ENCODE measurements around the gene USP30.
"Not testable (repeated sequence)": the region's sequence is repeated elsewhere in the genome, so short reads cannot be mapped to it uniquely, and the experiment has no call there.

USP30 gene

DNA sequence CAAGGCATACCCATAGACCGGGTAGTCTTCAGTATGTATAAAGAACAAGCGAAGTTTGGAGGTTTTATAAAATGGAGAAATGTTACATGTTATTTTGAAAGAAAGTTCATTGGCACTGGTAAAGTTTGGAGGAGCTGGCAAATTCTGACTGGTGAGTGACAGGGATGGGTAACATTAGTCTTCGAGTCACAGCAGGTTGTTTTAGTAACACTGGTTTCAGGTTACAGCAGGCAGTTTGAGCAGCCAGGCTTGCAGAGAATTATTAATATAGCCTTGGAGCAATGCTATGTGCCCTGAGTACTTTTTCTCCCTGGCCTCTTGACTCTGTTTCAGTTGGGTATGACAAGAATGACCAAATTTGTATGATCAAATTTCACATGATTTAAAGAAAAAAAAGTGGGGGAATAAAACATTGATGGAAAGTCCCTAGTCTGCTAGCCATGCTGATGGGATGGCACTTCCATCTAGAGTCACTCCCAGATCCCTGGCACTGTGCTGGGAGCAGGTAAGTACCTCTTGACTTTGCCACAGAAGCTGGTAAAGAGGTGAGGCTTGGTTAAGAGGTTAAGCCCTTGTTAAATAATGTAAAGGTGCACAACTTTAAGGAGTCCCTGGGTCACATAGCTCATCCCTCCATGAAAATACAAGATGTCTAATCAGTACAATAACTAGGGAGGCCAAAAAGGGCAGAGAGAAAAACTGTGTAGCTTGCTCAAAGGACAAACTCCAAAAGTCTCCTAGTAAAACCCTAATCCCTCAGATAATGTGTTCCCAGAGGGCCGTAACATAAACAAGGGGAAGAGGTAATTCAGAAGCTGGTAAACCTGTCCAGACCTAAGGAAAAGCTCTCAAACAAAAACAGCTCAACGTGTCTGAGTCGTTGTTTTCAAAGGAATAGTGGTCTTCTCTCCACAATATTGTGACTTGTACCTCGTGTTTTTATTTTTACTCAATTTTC is 18.9 kb upstream of the USP30 start:
- Histone ChIP-seq H3K36me3 (ENCODE audit: insufficient read depth) (no peaks in the 10 kb centered on the region), H3K27ac (no peak overlapping the region), H3K4me1 (ENCODE audit: low read depth, poor library complexity, severe bottlenecking) (no peaks in the 10 kb centered on the region), H2AFZ (ENCODE audit: low read depth) (no peak overlapping the region), H3K4me3 (IDR thresholded peaks at IDR 0.05; ENCODE audit: insufficient read depth, low read depth, low read length) (no peak overlapping the region), H3K79me2 (ENCODE audit: insufficient read depth, low read depth) (no peaks in the 10 kb centered on the region), H4K20me1 (ENCODE audit: insufficient read depth) (no peaks in the 10 kb centered on the region), H3K4me2 (no peak overlapping the region), H3K27me3 (ENCODE audit: insufficient read depth, low read depth) (no peaks in the 10 kb centered on the region), H3K9ac (no peak overlapping the region)
- TF ChIP-seq, protein P1, sequence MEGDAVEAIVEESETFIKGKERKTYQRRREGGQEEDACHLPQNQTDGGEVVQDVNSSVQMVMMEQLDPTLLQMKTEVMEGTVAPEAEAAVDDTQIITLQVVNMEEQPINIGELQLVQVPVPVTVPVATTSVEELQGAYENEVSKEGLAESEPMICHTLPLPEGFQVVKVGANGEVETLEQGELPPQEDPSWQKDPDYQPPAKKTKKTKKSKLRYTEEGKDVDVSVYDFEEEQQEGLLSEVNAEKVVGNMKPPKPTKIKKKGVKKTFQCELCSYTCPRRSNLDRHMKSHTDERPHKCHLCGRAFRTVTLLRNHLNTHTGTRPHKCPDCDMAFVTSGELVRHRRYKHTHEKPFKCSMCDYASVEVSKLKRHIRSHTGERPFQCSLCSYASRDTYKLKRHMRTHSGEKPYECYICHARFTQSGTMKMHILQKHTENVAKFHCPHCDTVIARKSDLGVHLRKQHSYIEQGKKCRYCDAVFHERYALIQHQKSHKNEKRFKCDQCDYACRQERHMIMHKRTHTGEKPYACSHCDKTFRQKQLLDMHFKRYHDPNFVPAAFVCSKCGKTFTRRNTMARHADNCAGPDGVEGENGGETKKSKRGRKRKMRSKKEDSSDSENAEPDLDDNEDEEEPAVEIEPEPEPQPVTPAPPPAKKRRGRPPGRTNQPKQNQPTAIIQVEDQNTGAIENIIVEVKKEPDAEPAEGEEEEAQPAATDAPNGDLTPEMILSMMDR (conservative IDR thresholded peaks at IDR 0.05; ENCODE audit: low read depth, low read length) = no peak

DNA sequence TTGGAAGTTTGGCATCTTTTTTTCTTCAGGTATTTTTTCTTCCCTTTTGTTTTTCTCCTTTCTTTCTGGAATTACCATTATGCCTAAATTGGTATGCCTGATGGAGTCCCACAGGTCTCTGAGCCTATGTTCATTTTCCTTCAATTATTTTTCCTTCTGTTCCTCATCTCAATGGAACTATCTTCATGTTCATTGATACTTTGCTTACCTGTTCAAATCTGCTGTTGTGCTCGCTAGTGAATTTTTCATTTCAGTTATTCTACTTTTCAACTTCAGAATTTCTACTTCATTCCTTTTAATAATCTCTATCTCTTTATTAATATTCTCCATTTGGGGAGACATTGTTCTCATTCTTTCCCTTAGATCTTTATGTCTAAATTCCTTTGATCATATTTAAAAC is 15.4 kb upstream of the USP30 start:
- Histone ChIP-seq H3K9ac (no peak overlapping the region), H3K36me3 (ENCODE audit: insufficient read depth) (no peaks in the 10 kb centered on the region), H3K27ac (no peak overlapping the region), H3K4me2 (no peak overlapping the region), H2AFZ (ENCODE audit: low read depth) (no peak overlapping the region), H3K4me3 (IDR thresholded peaks at IDR 0.05; ENCODE audit: insufficient read depth, low read depth, low read length) (no peak overlapping the region), H4K20me1 (ENCODE audit: insufficient read depth) (no peaks in the 10 kb centered on the region), H3K4me1 (ENCODE audit: low read depth, poor library complexity, severe bottlenecking) (no peaks in the 10 kb centered on the region), H3K79me2 (ENCODE audit: insufficient read depth, low read depth) (no peaks in the 10 kb centered on the region), H3K27me3 (ENCODE audit: insufficient read depth, low read depth) (no peaks in the 10 kb centered on the region)
- TF ChIP-seq, protein P1 (conservative IDR thresholded peaks at IDR 0.05; ENCODE audit: low read depth, low read length) = no peak

DNA sequence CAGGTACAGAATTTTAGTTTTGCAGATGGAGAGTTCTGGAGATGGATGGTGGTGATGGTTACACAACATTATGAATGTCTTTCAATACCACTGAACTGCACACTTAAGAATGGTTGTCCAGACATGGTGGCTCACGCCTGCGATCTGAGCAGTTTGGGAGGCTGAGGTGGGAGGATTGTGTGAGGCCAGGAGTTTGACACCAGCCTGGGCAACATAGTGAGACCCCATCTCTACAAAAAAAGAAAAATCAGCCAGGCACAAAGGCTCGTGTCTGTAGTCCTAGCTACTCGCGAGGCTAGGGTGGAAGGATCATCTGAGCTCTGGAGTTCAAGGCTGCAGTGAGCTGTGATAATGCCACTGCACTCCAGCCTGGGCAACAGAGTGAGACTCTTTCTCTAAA is 8.1 kb upstream of the USP30 start:
- Histone ChIP-seq H3K27ac (no peak overlapping the region), H3K36me3 (ENCODE audit: insufficient read depth) (no peaks in the 10 kb centered on the region), H2AFZ (ENCODE audit: low read depth) (no peak overlapping the region), H3K79me2 (ENCODE audit: insufficient read depth, low read depth) (no peaks in the 10 kb centered on the region), H3K4me2 (no peak overlapping the region), H4K20me1 (ENCODE audit: insufficient read depth) (no peaks in the 10 kb centered on the region), H3K4me1 (ENCODE audit: low read depth, poor library complexity, severe bottlenecking) (no peaks in the 10 kb centered on the region), H3K4me3 (IDR thresholded peaks at IDR 0.05; ENCODE audit: insufficient read depth, low read depth, low read length) (no peak overlapping the region), H3K9ac (no peak overlapping the region), H3K27me3 (ENCODE audit: insufficient read depth, low read depth) (no peaks in the 10 kb centered on the region)
- TF ChIP-seq, protein P1 (conservative IDR thresholded peaks at IDR 0.05; ENCODE audit: low read depth, low read length) = no peak

DNA sequence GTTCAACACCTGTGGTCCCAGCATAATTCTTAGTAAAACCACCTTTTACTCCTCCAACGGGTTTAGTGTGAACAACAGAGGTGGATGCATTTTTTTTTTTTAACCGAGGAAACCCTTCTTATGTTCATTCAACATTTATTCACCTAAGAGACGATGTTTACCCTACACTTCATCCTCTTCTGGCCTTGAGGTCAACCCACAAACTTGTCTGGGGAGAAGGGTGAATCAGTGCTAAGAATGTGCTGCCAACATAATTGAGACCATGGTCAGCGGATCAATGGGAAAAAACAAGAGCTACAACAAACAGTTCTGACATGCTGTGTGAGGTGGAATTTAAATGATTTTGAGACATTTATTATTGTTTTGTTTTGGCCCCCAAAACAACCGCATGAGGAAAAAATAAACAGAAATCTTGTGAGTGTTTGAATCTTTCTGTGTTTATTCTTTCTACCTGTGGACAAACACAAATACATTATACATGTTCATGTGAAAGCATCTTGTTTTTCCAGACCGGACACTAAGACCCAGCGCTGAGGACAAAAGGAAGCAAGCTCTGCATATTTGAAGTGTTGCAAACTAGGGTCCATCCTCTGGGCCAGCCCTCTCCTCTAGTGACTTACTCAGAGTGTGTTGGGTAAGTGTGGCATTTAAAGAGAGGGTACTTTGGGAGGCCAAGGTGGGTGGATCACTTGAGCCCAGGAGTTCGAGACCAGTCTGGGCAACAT is 5.1 kb upstream of the USP30 start:
- TF ChIP-seq, protein P1 (conservative IDR thresholded peaks at IDR 0.05; ENCODE audit: low read depth, low read length) = no peak
- Histone ChIP-seq H3K27ac (no peak overlapping the region), H2AFZ (ENCODE audit: low read depth) (no peak overlapping the region), H3K9ac (no peak overlapping the region), H3K4me2 (no peak overlapping the region), H3K4me3 (IDR thresholded peaks at IDR 0.05; ENCODE audit: insufficient read depth, low read depth, low read length) (no peak overlapping the region), H4K20me1 (ENCODE audit: insufficient read depth) (no peaks in the 10 kb centered on the region), H3K4me1 (ENCODE audit: low read depth, poor library complexity, severe bottlenecking) (no peaks in the 10 kb centered on the region), H3K27me3 (ENCODE audit: insufficient read depth, low read depth) (no peaks in the 10 kb centered on the region), H3K36me3 (ENCODE audit: insufficient read depth) (no peaks in the 10 kb centered on the region), H3K79me2 (ENCODE audit: insufficient read depth, low read depth) (no peaks in the 10 kb centered on the region)

DNA sequence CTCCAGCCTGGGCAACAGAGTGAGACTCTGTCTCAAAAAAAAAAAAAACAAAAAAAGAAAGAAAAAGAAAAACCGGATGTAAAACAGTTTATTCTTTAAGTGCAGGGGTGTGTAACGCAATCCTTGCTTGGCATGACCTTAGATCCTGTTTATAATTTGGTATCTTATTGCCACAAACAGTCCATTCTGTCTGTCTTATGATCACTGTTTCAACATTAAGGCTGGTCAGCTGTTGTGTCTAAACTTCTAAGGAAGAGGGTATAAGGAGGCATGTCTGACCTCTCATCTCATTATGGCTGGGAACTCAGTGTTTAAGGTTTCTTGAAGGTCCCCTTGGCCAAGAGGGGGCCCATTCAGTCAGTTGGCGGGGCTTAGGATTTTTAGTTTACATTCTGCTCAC is 3.7 kb upstream of the USP30 start:
- H3K4me2 ChIP-seq; H3K4me1 ChIP-seq (ENCODE audit: low read depth, poor library complexity, severe bottlenecking); H4K20me1 ChIP-seq (ENCODE audit: insufficient read depth); H3K27me3 ChIP-seq (ENCODE audit: insufficient read depth, low read depth); H2AFZ ChIP-seq (ENCODE audit: low read depth); H3K79me2 ChIP-seq (ENCODE audit: insufficient read depth, low read depth); H3K27ac ChIP-seq; H3K4me3 ChIP-seq (IDR thresholded peaks at IDR 0.05; ENCODE audit: insufficient read depth, low read depth, low read length); H3K36me3 ChIP-seq (ENCODE audit: insufficient read depth); H3K9ac ChIP-seq: not testable (repeated sequence)

DNA sequence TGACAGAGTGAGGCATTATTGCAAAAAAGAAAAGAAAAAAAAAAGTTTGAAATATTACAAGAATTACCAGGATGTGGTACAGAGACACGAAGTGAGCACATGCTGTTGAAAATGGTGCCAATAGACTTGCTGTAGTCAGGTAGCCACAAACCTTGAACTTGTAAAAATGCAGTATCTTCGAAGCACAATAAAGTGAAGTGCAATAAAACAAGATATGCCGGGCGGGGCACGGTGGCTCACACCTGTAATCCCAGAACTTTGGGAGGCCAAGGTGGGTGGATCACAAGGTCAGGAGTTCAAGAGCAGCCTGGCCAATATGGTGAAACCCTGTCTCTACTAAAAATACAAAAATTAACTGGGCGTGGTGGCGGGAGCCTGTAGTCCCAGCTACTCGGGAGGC is 2.6 kb upstream of the USP30 start:
- H2AFZ ChIP-seq (ENCODE audit: low read depth); H3K9ac ChIP-seq; H3K4me3 ChIP-seq (IDR thresholded peaks at IDR 0.05; ENCODE audit: insufficient read depth, low read depth, low read length); H3K27ac ChIP-seq; H3K4me2 ChIP-seq; H3K4me1 ChIP-seq (ENCODE audit: low read depth, poor library complexity, severe bottlenecking); H3K27me3 ChIP-seq (ENCODE audit: insufficient read depth, low read depth); H4K20me1 ChIP-seq (ENCODE audit: insufficient read depth); H3K79me2 ChIP-seq (ENCODE audit: insufficient read depth, low read depth); H3K36me3 ChIP-seq (ENCODE audit: insufficient read depth): not testable (repeated sequence)

All from KMS-11 (cell line).